NCI-H2107 (cell line): ENCODE measurements around the gene SLC6A12.
A peak's percentile ranks its signal among the peaks of the same experiment; 100 is the strongest.

Experiments
- DNase-seq: peaks from one replicate; lab custom pipeline; 2025; lab: John Stamatoyannopoulos, UW

SLC6A12 gene

DNA sequence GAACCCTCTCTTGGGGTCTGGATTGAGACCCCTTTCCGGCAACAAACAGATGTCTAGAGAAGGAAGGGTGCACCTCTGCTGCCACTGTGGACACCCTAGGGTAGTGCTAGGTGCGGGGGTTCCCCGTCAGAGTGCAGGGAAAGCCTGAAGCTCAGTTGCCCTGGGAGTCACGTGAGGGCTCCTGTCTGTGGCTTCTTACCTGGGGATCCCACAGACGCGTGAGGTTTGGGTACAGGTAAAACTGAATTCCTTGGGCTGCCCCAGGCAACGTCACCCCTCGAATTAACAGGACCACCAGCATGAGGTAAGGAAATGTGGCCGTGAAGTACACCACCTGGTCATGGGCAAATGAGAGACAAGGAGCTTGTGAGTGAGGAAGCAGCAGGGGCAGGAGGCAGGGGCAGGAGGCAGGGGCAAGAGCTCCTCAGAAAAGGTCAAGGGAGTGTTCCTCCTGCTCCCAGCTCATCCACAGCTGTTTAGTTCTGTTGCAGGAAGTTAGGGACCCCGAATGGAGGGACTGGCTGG lies 21.0 kb upstream of the SLC6A12 start:
- DNase-seq: no peak

GRCh38 chr12:234019-234418 lies 20.1 kb upstream of the SLC6A12 start:
- DNase-seq: no peak

DNA sequence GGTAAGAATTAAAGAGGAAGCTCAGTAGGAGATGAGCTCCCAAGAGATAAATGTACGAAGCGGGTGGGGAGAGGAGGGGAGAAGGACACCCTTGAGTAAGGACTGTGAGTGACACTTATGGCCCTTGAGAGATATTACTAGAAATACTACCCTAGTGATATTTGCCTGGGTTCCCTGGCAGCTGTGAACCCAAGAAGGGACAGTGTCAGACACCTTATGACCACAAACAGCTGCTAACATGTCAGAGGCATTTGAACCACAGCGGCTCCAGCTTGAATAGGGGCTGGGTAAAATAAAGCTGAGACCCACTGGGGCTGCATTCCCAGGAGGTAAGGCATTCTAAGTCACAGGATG lies 19.6 kb upstream of the SLC6A12 start:
- no peak for DNase-seq

- DNase-seq: no peak
These were observed 19.0 kb upstream of the SLC6A12 start for GRCh38 chr12:232731-233614.

- DNase-seq: peak; percentile 59
These were observed 17.1 kb upstream of the SLC6A12 start for GRCh38 chr12:230925-231671.

- no peak for DNase-seq
These were observed 15.7 kb upstream of the SLC6A12 start for GRCh38 chr12:229441-230191.

- no peak for DNase-seq
These were observed 14.9 kb upstream of the SLC6A12 start for GRCh38 chr12:228846-229200.

- DNase-seq: no peak
These were observed 14.2 kb upstream of the SLC6A12 start for GRCh38 chr12:227923-228845.

DNA sequence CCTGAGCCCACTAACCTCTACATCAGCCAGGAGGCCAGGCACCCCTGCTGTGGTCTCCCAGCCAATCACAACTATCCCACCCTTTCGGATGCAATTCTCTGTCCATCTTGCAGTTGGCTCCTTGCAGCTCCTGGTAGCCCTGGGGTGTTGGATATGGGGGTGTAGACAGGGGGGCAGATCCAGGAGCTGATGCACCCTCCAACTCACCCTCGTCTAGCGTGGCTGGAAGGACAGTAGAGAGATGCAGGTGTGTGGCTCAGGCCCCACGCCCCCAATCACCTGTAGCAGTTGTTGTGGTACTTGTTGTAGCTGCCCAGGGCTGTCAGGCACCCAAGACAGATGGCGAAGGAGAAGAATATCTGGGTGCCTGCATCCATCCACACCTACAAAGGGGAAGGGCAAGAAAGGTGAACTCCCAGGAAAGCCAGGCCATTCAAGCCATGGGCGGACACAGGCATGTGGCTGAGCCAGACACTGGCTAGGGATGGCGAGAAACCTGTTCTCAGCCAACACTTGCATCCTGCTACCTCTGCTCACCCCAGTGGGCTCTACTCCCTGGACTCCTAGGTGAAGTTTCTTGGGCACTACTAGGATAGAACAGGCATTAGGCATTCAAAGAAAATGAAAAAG lies 13.4 kb upstream of the SLC6A12 start:
- no peak for DNase-seq

- no peak for DNase-seq
These were observed 12.4 kb upstream of the SLC6A12 start for GRCh38 chr12:226401-226800.

DNA sequence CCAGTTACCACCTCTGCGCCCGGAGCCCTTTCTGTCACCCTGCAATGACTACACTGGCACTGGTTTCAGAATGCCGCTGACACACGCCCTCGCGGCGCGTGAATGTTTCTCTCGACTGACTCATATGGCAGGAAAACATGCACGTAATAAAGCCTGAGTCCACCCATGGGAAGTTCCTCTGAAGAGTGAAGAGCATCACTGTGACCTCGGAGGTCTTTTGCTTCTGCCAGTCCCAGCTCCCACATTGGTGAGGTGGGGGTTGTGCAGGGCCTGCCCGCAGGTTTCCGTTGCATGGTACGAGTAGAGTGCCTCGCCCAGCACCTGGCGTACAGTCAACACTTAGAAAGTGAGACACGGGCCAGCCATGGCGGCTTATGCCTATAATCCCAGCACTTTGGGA lies 11.1 kb upstream of the SLC6A12 start:
- no peak for DNase-seq

GRCh38 chr12:224330-224729 lies 10.4 kb upstream of the SLC6A12 start:
- no peak for DNase-seq

- DNase-seq: no peak
These were observed 9.9 kb upstream of the SLC6A12 start for GRCh38 chr12:223841-224240.

- DNase-seq: no peak
These were observed 7.8 kb upstream of the SLC6A12 start for GRCh38 chr12:221736-222135.

DNA sequence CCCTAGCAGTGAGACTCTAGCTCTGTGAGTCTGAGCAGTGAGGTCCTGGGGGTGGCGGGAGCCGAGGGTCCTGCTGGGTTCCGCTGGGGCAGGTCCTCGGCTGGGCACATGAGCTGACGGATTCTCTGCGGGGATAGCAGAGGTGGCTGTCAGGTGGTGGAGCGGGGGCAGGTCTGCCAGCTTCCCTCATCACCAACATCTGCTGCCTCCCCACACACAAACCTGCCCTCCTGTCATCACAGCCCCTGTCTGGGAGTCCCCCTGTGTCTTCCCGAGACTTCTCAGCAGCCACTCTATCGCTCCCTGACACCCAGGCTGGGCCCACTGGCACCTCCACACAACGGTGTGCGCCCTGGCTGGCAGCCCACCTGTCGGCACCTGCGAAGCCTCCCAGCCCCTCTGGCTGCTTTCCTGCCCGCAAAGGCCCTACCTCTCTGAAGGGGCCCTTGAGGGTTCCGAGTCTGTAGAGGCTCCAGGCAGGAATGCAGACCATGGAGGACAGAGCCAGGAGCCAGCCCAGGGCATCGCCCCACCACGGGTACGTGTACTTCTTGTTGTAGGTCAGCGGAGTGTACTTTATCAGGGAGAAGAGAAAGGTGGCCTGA lies 7.1 kb upstream of the SLC6A12 start:
- no peak for DNase-seq

DNA sequence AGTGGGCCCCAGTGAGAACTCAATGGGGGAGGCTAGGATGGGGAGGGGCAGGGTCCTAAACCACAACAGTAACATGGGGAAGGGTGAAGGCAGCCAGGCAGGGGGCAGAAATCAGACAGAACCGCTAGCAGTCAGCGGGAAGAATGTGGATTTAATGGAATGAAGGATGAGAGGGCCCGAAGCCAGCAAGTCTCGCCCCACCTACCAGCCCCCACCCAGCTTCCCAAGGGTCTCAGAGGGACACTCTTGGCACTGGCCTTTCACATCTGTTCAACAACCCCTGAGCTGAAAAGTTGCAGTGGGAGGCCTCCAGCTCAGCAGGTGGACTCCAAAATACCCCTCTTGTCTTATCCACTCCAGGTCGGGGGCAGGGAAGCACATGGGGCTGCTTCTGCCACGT lies 6.5 kb upstream of the SLC6A12 start:
- DNase-seq: no peak

GRCh38 chr12:219891-220352 lies 6.0 kb upstream of the SLC6A12 start:
- peak; percentile 70 for DNase-seq

DNA sequence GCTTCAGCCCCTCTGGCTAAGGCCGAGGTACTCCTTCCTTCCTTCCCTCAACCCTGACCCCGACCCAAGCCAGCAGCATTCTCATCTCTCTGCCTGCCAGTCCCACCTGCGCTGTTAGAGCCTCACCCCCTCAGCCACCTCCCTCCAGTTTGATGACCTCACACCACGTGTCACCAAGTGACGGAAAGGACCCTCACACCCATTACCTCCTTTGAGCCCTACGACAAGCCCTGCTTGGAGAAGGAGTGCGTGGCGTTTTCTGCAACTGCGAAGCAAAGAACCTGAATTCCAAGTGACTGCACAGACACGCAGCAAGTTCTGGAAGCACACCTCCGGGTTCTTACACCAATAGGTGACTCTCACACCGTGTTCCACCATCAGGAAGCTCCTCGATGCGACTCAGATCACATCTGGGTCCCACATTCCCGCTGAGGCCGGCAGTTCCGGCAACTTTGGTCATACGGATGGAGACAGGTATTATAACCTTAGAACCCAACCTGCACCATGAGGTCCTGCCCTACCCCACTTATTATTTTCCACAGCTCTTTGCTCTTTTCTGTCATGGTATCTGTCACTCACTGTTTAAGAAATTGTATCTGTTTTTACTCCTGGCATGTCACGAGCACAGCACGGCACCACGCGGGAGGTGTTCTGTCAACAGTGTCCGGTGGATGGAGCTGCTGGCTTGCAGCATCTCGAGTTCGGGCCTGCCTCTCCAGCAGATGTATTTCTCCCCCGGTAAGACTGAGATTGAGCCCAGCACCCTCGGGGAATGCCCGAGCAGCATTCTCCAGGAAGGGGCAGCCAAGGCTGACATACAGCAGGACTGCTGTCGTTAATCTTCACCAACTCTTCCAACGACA lies 5.0 kb upstream of the SLC6A12 start:
- DNase-seq: no peak

DNA sequence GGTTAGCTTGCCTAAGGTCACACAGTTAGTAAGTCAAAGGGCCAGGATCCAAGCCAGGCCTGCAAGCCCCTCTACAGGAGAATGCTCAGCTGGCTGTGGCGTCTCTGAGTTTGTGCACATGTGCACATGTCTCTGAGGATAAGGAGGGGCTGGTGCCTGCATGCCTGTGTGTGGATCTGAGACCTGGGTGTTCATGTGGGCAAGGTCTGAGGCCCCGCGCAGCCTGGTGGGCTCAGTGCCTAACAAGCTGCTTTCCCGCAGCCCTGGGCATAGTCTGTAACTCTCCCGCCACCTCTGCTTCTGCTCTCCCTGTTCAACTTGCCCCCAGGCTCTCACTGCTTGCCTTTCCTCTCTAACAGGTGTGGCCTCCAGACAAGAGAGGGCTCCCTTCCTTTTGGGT lies 4.3 kb upstream of the SLC6A12 start:
- no peak for DNase-seq
